Common myeloid progenitor, CD34-positive (primary cell): Measurements from ENCODE around the gene SP100.
"Not testable (repeated sequence)": the region's sequence is repeated elsewhere in the genome, so short reads cannot be mapped to it uniquely, and the experiment has no call there.

Source experiments
- CTCF ChIA-PET: fragments of 350-600 bp; sonication (Branson Sonifier 250); formaldehyde crosslinking; loops from one replicate; lab custom pipeline; 2021; ENCODE audit warnings: antibody characterized with exemption; lab: Charles Lee
- POLR2A ChIA-PET: fragments of 350-600 bp; sonication (Branson Sonifier 250); formaldehyde crosslinking; loops from one replicate; lab custom pipeline; 2021; ENCODE audit warnings: antibody characterized with exemption; lab: Charles Lee
- DNase-seq, 3 donors: peaks; one replicate each; pipeline versions ENCODE4 v3.0.0 to v3.0.0-alpha.2; 2013
- H3K27ac ChIP-seq, 2 experiments: 1 replicate in 1 of 2; 2 replicates in 1 of 2; pipeline ENCODE4 v1.7.0; 2013; ENCODE audit warnings: inconsistent platforms in 2 of 2, low read length in 2 of 2, mild to moderate bottlenecking in 2 of 2, low read depth in 1 of 2, moderate library complexity in 1 of 2; ENCODE audit not compliant: severe bottlenecking in 2 of 2, insufficient read depth in 1 of 2, poor library complexity in 1 of 2
- H3K27me3 ChIP-seq, 5 experiments: replicated peaks in 2 of 5; 1 replicate in 3 of 5; 2 replicates in 2 of 5; pipeline versions ENCODE4 v1.6.1 to v1.7.0; 2013; ENCODE audit warnings: low read length in 4 of 5, mild to moderate bottlenecking in 2 of 5, moderate library complexity in 2 of 5, inconsistent platforms in 1 of 5; ENCODE audit not compliant: insufficient read depth in 5 of 5, control insufficient read depth in 4 of 5
- H3K36me3 ChIP-seq, 4 experiments: 1 replicate in 2 of 4; 2 replicates in 2 of 4; pipeline versions ENCODE4 v1.6.1 to v1.7.0; 2013; ENCODE audit warnings: low read length in 3 of 4, control low read depth in 1 of 4, mild to moderate bottlenecking in 1 of 4; ENCODE audit not compliant: control insufficient read depth in 4 of 4, insufficient read depth in 4 of 4
- H3K4me1 ChIP-seq, 4 experiments: 1 replicate in 3 of 4; 2 replicates in 1 of 4; pipeline versions ENCODE4 v1.6.1 to v1.7.1; 2013; ENCODE audit warnings: low read length in 3 of 4, mild to moderate bottlenecking in 3 of 4, control low read depth in 1 of 4, inconsistent platforms in 1 of 4, moderate library complexity in 1 of 4; ENCODE audit not compliant: control insufficient read depth in 4 of 4, insufficient read depth in 4 of 4; ENCODE audit errors: control extremely low read depth in 1 of 4
- H3K4me3 ChIP-seq, 7 experiments: 1 replicate in 4 of 7; 2 replicates in 3 of 7; pipeline versions ENCODE4 v1.5.1 to v1.7.0; 2013; ENCODE audit warnings: mild to moderate bottlenecking in 7 of 7, low read length in 6 of 7, moderate library complexity in 6 of 7, inconsistent platforms in 2 of 7, low read depth in 2 of 7, control low read depth in 1 of 7; ENCODE audit not compliant: insufficient read depth in 4 of 7, control insufficient read depth in 1 of 7; ENCODE audit errors: extremely low read depth in 1 of 7
- H3K9me3 ChIP-seq, 5 experiments: 1 replicate in 4 of 5; 2 replicates in 1 of 5; pipeline versions ENCODE4 v1.6.1 to v1.7.1; 2013; ENCODE audit warnings: low read length in 4 of 5, mild to moderate bottlenecking in 2 of 5, inconsistent platforms in 1 of 5, low read depth in 1 of 5, moderate library complexity in 1 of 5; ENCODE audit not compliant: control insufficient read depth in 4 of 5, insufficient read depth in 2 of 5; ENCODE audit errors: control extremely low read depth in 1 of 5
- WGBS: methylation state at CpG from one replicate; pipeline ENCODE4 v1.1.5; 2013; ENCODE audit not compliant: insufficient coverage; 5-methylcytosine and 5-hydroxymethylcytosine counted together

The SP100 gene

DNA sequence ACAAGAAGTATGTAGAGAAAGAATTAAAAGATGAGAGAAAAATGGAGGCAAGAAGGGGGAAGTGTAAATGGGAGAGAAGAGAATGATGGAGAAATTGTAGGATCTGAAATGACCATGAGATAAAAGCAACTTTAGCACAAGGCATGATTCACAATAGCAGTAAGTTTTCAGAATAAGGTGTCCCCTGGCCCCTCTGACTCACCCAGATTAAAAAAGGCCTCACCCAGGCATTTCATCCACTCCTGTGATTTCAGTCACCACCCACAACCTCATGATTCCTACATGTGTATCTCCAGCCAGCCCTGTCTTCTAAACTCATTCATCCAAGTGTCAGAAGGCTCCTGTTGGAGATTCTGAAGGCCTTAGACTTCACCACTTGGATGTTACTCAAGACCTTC is 56.6 kb downstream of the SP100 start:
- H3K27ac ChIP-seq = no peak overlapping the region
- H3K36me3 ChIP-seq = peaks cover 16 to 56% (median 38%) of the 10 kb centered on the region in 4 experiments
- CTCF ChIA-PET = interaction anchor here (0.6 kb wide), 1 partner anchor 870 kb away, joined by 3 read pairs; no protein-coding TSS in a partner anchor

DNA sequence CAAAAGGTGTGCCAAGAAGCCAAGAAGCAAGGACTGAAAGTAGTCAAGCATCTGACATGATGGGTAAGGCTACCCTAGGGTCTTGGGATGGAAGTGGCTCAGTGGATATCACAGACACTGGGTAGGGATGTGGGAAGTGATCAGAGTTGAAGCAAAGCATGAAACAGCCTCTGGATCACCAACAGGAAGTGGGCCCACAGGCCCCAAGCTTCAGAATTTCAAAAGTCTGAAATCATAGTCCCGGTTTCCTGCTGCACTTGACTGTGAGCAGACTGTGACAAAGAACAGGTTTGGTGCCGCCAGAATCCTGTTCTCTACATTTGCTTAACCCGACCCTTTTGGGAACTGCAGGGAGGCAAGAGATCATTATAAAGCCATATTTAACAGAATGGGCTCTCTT is 57.4 kb downstream of the SP100 start:
- H3K36me3 ChIP-seq = peaks cover 12 to 50% (median 32%) of the 10 kb centered on the region in 4 experiments
- DNase-seq = peak in 2 of 3 donors; percentile 20 to 36
- CTCF ChIA-PET = no interaction called here
- no peak overlapping the region for H3K27ac ChIP-seq
- H3K4me1 ChIP-seq = peaks cover 2 to 13% (median 6%) of the 10 kb centered on the region in 4 experiments
- no peak overlapping the region for H3K4me3 ChIP-seq
- 18% methylated on average over 1 of the region's 3 CpGs for WGBS
- peaks cover 0 to 4% (median 1%) of the 10 kb centered on the region in 5 experiments for H3K9me3 ChIP-seq
- H3K27me3 ChIP-seq = no peaks in the 10 kb centered on the region
- POLR2A ChIA-PET = interaction anchor here (0.6 kb wide), 1 partner anchor 22 kb away, joined by 4 read pairs; no protein-coding TSS in a partner anchor

More for the DNA sequence above, 56.6 kb downstream of the SP100 start:
- Histone ChIP-seq H3K4me1 (peaks cover 2 to 13% (median 6%) of the 10 kb centered on the region in 4 experiments), H3K9me3 (peaks cover 0 to 4% (median 1%) of the 10 kb centered on the region in 5 experiments), H3K27me3 (no peaks in the 10 kb centered on the region), H3K4me3 (no peak overlapping the region)
- POLR2A ChIA-PET = no interaction called here
- peak in 2 of 3 donors; percentile 37 to 38 for DNase-seq

DNA sequence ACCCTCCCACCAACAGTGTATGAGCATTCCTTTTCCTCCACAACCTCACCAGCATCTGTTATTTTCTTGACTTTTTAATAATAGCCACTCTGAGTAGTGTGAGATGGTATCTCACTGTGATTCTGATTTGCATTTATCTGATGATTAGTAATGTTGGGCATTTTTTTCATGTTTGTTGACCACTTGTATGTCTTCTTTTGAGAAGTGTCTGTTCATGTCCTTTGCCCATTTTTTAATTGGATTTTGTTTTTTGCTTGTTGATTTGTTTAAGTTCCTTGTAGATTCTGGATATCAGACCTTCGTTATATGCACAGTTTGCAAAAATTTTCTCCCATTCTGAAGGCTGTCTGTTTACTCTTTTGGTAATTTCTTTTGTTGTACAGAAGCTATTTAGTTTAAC is 59.1 kb downstream of the SP100 start:
- CTCF ChIA-PET = no interaction called here
- Histone ChIP-seq H3K36me3 (peaks cover 6 to 42% (median 25%) of the 10 kb centered on the region in 4 experiments), H3K27ac (no peak overlapping the region)

DNA sequence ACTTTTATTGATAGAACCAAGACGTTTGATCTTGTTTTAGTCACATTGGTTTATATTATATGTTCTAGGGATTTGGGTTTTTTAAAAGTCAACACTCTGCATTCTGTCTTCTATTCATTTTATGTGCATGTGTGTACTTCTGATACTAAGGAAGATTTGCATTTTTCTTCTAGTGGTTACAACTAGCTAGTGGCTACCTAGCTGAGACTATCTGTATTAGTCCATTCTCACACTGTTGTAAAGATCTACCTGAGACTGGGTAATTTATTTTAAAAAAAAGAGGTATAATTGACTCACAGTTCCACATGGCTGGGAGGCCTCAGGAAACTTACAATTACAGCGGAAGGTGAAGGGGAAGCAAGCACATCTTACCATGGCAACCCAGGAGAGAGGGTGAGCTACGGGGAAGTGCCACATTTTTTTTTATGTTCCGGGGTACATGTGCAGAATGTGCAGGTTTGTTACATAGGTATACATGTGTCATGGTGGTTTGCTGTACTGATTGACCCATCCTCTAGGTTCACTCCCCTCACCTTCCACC is 69.9 kb downstream of the SP100 start:
- ChIA-PET POLR2A (no interaction called here), CTCF (no interaction called here)
- H3K36me3 ChIP-seq = peaks cover 8 to 28% (median 11%) of the 10 kb centered on the region in 4 experiments
- no peaks in the 10 kb centered on the region for H3K4me1 ChIP-seq
- DNase-seq = no peak
- 70% methylated on average over 2 of the region's 4 CpGs for WGBS
- H3K9me3 ChIP-seq = peaks cover 0 to 9% (median 3%) of the 10 kb centered on the region in 5 experiments
- no peak overlapping the region for H3K27ac ChIP-seq
- H3K4me3 ChIP-seq = no peak overlapping the region
- no peaks in the 10 kb centered on the region for H3K27me3 ChIP-seq

More for the DNA sequence above, 59.1 kb downstream of the SP100 start:
- H3K4me3 ChIP-seq = no peak overlapping the region
- POLR2A ChIA-PET = no interaction called here
- H3K27me3 ChIP-seq = no peaks in the 10 kb centered on the region
- WGBS = 100% methylated on average over 1 of the region's 1 CpG
- H3K9me3 ChIP-seq = peaks cover 0 to 4% (median 1%) of the 10 kb centered on the region in 5 experiments
- no peak for DNase-seq
- peaks cover 2 to 13% (median 6%) of the 10 kb centered on the region in 4 experiments for H3K4me1 ChIP-seq

DNA sequence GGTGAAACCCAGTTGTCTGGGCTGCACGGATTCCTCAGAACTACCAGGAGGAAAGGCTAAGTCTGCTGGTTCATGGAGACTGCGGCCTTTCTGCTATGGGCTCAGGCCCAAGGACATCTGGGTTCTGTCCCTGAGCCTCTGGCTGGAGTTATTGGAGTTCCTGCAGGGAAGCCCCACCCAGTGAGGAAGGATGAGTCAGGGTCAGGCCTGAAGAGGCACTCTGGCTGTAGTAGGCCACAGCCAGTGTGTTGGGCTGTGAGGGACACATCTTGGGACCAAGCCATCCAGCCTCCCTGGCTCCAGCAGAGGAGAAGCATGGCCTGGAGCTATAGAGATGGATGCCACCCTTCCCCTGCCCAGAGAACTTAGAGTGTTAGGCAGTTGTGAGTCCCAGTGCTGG is 75.2 kb downstream of the SP100 start:
- DNase-seq, H3K27me3 ChIP-seq, CTCF ChIA-PET, H3K4me1 ChIP-seq, POLR2A ChIA-PET, H3K4me3 ChIP-seq, H3K27ac ChIP-seq: not testable (repeated sequence)
- 60% methylated on average over 2 of the region's 2 CpGs for WGBS
- Histone ChIP-seq H3K36me3 (peaks cover 14 to 44% (median 27%) of the 10 kb centered on the region in 4 experiments), H3K9me3 (peaks cover 0 to 14% (median 2%) of the 10 kb centered on the region in 5 experiments)

DNA sequence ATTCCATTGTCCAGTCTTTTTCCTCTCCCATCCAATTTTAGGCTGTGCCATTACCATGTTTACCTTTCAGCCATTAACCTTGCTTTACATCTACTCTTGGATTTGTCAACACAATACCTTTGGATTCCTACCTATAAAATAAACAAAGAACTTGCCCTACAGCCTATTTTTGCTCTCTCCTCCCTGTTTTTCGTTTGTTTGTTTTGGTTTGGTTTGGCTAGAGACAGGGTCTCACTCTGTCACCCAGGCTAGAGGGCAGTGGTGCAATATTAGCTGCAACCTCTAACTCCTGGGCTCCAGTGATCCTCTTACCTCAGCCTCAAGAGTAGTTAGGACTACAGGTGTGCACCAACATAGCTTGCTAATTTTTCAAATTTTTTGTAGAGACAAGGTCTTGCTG is 76.1 kb downstream of the SP100 start:
- H3K4me3 ChIP-seq = no peak overlapping the region
- H3K27ac ChIP-seq = no peak overlapping the region
- DNase-seq = no peak
- H3K36me3 ChIP-seq = peaks cover 19 to 41% (median 25%) of the 10 kb centered on the region in 4 experiments
- POLR2A ChIA-PET = no interaction called here
- H3K9me3 ChIP-seq = peaks cover 0 to 12% (median 2%) of the 10 kb centered on the region in 5 experiments
- H3K4me1 ChIP-seq = peaks cover 0 to 9% (median 3%) of the 10 kb centered on the region in 4 experiments
- H3K27me3 ChIP-seq = no peaks in the 10 kb centered on the region
- CTCF ChIA-PET = no interaction called here
- no CpG with 5 or more reads among the region's 1 CpG for WGBS

DNA sequence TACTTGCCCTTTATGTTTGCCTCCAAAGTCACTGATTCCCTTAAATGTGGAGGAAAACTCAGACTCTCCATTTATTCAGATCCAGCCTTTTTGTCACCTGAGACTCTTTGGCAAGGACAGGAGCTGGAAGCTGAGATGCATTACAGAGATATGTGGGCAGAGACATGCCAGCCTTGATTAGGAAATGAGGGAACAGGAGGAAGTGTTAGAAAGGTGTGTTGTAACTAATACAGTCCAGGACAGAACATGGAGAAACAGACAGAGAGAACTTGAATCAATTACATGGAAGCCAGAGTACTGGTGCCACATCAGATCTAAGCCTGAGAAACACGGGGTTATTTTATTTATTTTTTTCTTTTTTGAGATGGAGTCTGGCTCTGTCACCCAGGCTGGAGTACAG is 79.0 kb downstream of the SP100 start:
- no peak for DNase-seq
- peaks cover 0 to 8% (median 2%) of the 10 kb centered on the region in 5 experiments for H3K9me3 ChIP-seq
- ChIA-PET CTCF (interaction anchor here (1.4 to 2.2 kb wide), 2 partner anchors 9 to 10 kb away, joined by 4 to 5 read pairs; no protein-coding TSS in a partner anchor), POLR2A (no interaction called here)
- H3K36me3 ChIP-seq = peaks cover 21 to 55% (median 35%) of the 10 kb centered on the region in 4 experiments
- no CpG with 5 or more reads among the region's 1 CpG for WGBS
- H3K27ac ChIP-seq = no peak overlapping the region
- no peaks in the 10 kb centered on the region for H3K27me3 ChIP-seq
- peaks cover 0 to 11% (median 4%) of the 10 kb centered on the region in 4 experiments for H3K4me1 ChIP-seq
- no peak overlapping the region for H3K4me3 ChIP-seq
